K562 (cell line): Measurements from ENCODE around the gene ATP1A3. TPM values are rescaled to one million over a fixed set of nuclear protein-coding genes. Genes with fewer than 3 reads are reported as not detected.

Source experiments
- COPS2 ChIP-seq: fragments of 450-650 bp; conservative IDR thresholded peaks from 2 replicates; pipeline ENCODE4 v1.6.1; 2016; ENCODE audit warnings: mild to moderate bottlenecking, moderate library complexity
- EHMT2 ChIP-seq: fragments of 450-650 bp; IDR thresholded peaks from 2 replicates; pipeline ENCODE4 v1.6.1; 2018; ENCODE audit warnings: antibody characterized with exemption
- HCFC1 ChIP-seq: IDR thresholded peaks from 2 replicates; pipeline ENCODE4 v1.6.1; 2012; ENCODE audit warnings: low read depth, low read length, improper control_type of control experiment
- HOXB6 ChIP-seq: fragments of 250-450 bp; sonication (Bioruptor Pico); IDR thresholded peaks from 2 replicates; pipeline ENCODE4 v1.5.1; 2022; ENCODE audit warnings: mild to moderate bottlenecking, borderline replicate concordance
- NFE2 ChIP-seq: IDR thresholded peaks from 2 replicates; pipeline ENCODE4 v1.6.1; 2014; ENCODE audit warnings: antibody characterized with exemption, low read depth
- NFE2L1 ChIP-seq: fragments of 450-650 bp; IDR thresholded peaks from 2 replicates; pipeline ENCODE4 v1.6.1; 2016; ENCODE audit warnings: missing genetic modification characterization, low read depth, mild to moderate bottlenecking, missing compliant biosample characterization, moderate library complexity, borderline replicate concordance
- POLR3G ChIP-seq: IDR thresholded peaks from 2 replicates; pipeline ENCODE4 v1.6.1; 2011; ENCODE audit not compliant: insufficient read length, insufficient replicate concordance; ENCODE audit errors: extremely low read depth
- SAFB2 ChIP-seq: fragments of 200-400 bp; formaldehyde crosslinking; IDR thresholded peaks from 2 replicates; pipeline ENCODE4 v1.6.1; 2018; ENCODE audit warnings: borderline replicate concordance, low read length, low read depth, moderate library complexity; ENCODE audit not compliant: severe bottlenecking
- SAP30 ChIP-seq: fragments of 200-600 bp; sonication (generic); IDR thresholded peaks from 2 replicates; pipeline ENCODE4 v1.6.1; 2012; ENCODE audit warnings: borderline replicate concordance, low read depth, mild to moderate bottlenecking, moderate library complexity, low read length, control low read depth, inconsistent platforms; ENCODE audit not compliant: insufficient read depth, poor library complexity, severe bottlenecking
- TAF7 ChIP-seq: fragments of 450-650 bp; IDR thresholded peaks from 2 replicates; pipeline ENCODE4 v1.6.1; 2016; ENCODE audit warnings: missing genetic modification characterization, missing compliant biosample characterization
- U2AF2 ChIP-seq: fragments of 200-400 bp; formaldehyde crosslinking; optimal IDR thresholded peaks from 2 replicates; pipeline ENCODE3; 2017; ENCODE audit warnings: low read depth, mild to moderate bottlenecking, low read length
- ZFPM2 ChIP-seq: fragments of 250-450 bp; sonication (Bioruptor Pico); IDR thresholded peaks from 2 replicates; pipeline ENCODE4 v1.5.1; 2022; ENCODE audit warnings: mild to moderate bottlenecking
- ZNF124 ChIP-seq: sonication (generic); formaldehyde crosslinking; IDR thresholded peaks from 2 replicates; pipeline ENCODE4 v1.8.1; 2022; ENCODE audit warnings: missing genetic modification reagents
- ZNF175 ChIP-seq: fragments of 200-800 bp; sonication (Bioruptor generic); IDR thresholded peaks from 2 replicates; pipeline ENCODE4 v1.6.1; 2016; ENCODE audit warnings: low read depth, mild to moderate bottlenecking, missing genetic modification characterization, missing compliant biosample characterization
- ZNF253 ChIP-seq: fragments of 250-450 bp; sonication (Bioruptor Pico); conservative IDR thresholded peaks from 2 replicates; pipeline ENCODE4 v1.6.1; 2021; ENCODE audit warnings: mild to moderate bottlenecking
- ZNF274 ChIP-seq: IDR thresholded peaks from 2 replicates; pipeline ENCODE4 v1.6.1; 2011; ENCODE audit warnings: low read depth, mild to moderate bottlenecking, low read length, moderate library complexity, borderline replicate concordance
- ZNF282 ChIP-seq: sonication (generic); formaldehyde crosslinking; IDR thresholded peaks from 2 replicates; pipeline ENCODE4 v1.8.1; 2023; ENCODE audit warnings: missing genetic modification reagents
- polyA plus RNA-seq, 8 experiments: library from polyadenylated mRNA; depleted of rRNA in 4 of 8; stranded (reverse) in 5 of 8; unstranded in 3 of 8; fragments of >200 nt; fragmentation: Nextera tagmentation in 2 of 8; fragmentation: Illumina TruSeq in 1 of 8; extraction: Ambion mirVana in 2 of 8; extraction: Trizol in 1 of 8; gene quantifications; 2 replicates each; pipeline versions ENCODE4 v1.2.1 to v1.2.3, GENCODE V29; 2011 to 2014; ENCODE audit warnings: inconsistent platforms in 1 of 8, missing spikeins in 1 of 8
- total RNA-seq, 7 experiments: library from RNA; depleted of rRNA in 6 of 7; stranded (reverse); fragments of >200 nt in 6 of 7; fragmentation: Illumina TruSeq in 2 of 7; extraction: Trizol in 2 of 7; gene quantifications; 2 replicates each; pipeline versions ENCODE4 v1.2.1 to v1.2.3, GENCODE V29; 2011 to 2021; ENCODE audit warnings: low replicate concordance in 1 of 7
- TF ChIP-seq, protein P1 (sequence below): sonication (generic); formaldehyde crosslinking; IDR thresholded peaks from 2 replicates; pipeline ENCODE4 v1.8.0; 2022; ENCODE audit warnings: mild to moderate bottlenecking, low read depth, missing genetic modification reagents
- TF ChIP-seq, protein P2 (sequence below): sonication (generic); formaldehyde crosslinking; IDR thresholded peaks from 2 replicates; pipeline ENCODE4 v1.8.0; 2023; ENCODE audit warnings: missing genetic modification reagents, mild to moderate bottlenecking, borderline replicate concordance
- TF ChIP-seq, protein P3 (sequence below), 2 experiments: IDR thresholded peaks; 2 replicates each; pipeline ENCODE4 v1.6.1; 2011; ENCODE audit warnings: borderline replicate concordance in 1 of 2, control low read depth in 1 of 2, low read depth in 1 of 2, low read length in 1 of 2, mild to moderate bottlenecking in 1 of 2, mixed read lengths in 1 of 2, moderate library complexity in 1 of 2; ENCODE audit not compliant: insufficient read depth in 1 of 2, insufficient read length in 1 of 2, poor library complexity in 1 of 2, severe bottlenecking in 1 of 2; ENCODE audit errors: extremely low read depth in 1 of 2

Gene ATP1A3
- total and polyA plus RNA-seq, 9 of the 15 experiments (the other 6 are each of a cell fraction or from before 2014, with no cell fraction given), result 0.03 to 1.0 (median 0.17) TPM; not detected in 3

DNA sequence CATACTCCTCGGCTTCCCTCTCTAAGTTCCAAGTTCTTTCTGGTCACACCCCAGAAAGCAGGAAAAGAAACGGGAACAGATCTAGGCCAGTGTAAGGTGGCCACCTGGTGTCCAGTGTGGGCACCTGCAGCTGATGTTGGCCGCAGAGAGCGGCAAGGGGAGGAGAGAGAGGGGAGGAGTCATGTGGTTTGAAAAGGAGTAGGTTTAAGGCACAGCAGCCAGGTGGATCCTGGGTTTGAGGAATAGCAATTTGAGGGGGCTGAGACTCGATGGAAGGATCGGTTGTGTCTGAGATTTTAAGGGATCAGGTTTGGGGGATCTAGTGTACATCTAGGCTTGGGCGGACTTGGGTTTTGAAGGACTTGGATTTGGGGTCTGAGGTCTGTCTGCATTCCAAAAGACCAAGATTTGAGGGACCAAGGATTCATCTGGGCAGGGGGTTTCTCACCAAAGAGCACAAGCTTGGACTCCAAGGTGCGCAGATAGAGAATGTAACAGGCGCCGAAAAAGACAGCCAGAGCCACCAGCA is 36.1 kb downstream of the ATP1A3 start (continued):
- TF ChIP-seq NFE2 (no peak), ZNF253 (CRISPR knock-in tag) (no peak), ZNF175 (CRISPR knock-in tag) (no peak), SAFB2 (no peak), TAF7 (tag) (no peak), NFE2L1 (tag) (no peak), POLR3G (no peak), ZNF124 (CRISPR knock-in tag) (no peak), ZNF282 (no peak), ZFPM2 (no peak), HCFC1 (peak; percentile 38), HOXB6 (CRISPR knock-in tag) (no peak), COPS2 (no peak), EHMT2 (no peak), U2AF2 (no peak), SAP30 (no peak), ZNF274 (no peak)
- TF ChIP-seq, protein P1, sequence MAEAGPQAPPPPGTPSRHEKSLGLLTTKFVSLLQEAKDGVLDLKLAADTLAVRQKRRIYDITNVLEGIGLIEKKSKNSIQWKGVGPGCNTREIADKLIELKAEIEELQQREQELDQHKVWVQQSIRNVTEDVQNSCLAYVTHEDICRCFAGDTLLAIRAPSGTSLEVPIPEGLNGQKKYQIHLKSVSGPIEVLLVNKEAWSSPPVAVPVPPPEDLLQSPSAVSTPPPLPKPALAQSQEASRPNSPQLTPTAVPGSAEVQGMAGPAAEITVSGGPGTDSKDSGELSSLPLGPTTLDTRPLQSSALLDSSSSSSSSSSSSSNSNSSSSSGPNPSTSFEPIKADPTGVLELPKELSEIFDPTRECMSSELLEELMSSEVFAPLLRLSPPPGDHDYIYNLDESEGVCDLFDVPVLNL (CRISPR knock-in tag), result no peak
- TF ChIP-seq, protein P2, sequence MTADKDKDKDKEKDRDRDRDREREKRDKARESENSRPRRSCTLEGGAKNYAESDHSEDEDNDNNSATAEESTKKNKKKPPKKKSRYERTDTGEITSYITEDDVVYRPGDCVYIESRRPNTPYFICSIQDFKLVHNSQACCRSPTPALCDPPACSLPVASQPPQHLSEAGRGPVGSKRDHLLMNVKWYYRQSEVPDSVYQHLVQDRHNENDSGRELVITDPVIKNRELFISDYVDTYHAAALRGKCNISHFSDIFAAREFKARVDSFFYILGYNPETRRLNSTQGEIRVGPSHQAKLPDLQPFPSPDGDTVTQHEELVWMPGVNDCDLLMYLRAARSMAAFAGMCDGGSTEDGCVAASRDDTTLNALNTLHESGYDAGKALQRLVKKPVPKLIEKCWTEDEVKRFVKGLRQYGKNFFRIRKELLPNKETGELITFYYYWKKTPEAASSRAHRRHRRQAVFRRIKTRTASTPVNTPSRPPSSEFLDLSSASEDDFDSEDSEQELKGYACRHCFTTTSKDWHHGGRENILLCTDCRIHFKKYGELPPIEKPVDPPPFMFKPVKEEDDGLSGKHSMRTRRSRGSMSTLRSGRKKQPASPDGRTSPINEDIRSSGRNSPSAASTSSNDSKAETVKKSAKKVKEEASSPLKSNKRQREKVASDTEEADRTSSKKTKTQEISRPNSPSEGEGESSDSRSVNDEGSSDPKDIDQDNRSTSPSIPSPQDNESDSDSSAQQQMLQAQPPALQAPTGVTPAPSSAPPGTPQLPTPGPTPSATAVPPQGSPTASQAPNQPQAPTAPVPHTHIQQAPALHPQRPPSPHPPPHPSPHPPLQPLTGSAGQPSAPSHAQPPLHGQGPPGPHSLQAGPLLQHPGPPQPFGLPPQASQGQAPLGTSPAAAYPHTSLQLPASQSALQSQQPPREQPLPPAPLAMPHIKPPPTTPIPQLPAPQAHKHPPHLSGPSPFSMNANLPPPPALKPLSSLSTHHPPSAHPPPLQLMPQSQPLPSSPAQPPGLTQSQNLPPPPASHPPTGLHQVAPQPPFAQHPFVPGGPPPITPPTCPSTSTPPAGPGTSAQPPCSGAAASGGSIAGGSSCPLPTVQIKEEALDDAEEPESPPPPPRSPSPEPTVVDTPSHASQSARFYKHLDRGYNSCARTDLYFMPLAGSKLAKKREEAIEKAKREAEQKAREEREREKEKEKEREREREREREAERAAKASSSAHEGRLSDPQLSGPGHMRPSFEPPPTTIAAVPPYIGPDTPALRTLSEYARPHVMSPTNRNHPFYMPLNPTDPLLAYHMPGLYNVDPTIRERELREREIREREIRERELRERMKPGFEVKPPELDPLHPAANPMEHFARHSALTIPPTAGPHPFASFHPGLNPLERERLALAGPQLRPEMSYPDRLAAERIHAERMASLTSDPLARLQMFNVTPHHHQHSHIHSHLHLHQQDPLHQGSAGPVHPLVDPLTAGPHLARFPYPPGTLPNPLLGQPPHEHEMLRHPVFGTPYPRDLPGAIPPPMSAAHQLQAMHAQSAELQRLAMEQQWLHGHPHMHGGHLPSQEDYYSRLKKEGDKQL, result no peak
- TF ChIP-seq, protein P3, sequence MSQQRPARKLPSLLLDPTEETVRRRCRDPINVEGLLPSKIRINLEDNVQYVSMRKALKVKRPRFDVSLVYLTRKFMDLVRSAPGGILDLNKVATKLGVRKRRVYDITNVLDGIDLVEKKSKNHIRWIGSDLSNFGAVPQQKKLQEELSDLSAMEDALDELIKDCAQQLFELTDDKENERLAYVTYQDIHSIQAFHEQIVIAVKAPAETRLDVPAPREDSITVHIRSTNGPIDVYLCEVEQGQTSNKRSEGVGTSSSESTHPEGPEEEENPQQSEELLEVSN (IDR thresholded peaks at IDR 0.05; ENCODE audit: borderline replicate concordance in 1 of 2, extremely low read depth in 1 of 2, insufficient read depth in 1 of 2, insufficient read length in 1 of 2, low read depth in 1 of 2, low read length in 1 of 2, poor library complexity in 1 of 2, severe bottlenecking in 1 of 2), result peak in 1 of 2 experiments; percentile 50
